ENCODE data around the gene FADS2. TPM values are rescaled to one million over a fixed set of nuclear protein-coding genes. Genes with fewer than 3 reads are reported as not detected.

Gene FADS2
- total RNA-seq, 2 experiments from 2014 or later, result 0.95 to 2.8 TPM

- H3K4me1 ChIP-seq (ENCODE audit: insufficient read depth, low read length, poor library complexity, severe bottlenecking), result no peaks in the 10 kb centered on the region
- H3K4me2 ChIP-seq (ENCODE audit: low read length), result no peak overlapping the region
- H4K20me1 ChIP-seq (ENCODE audit: insufficient read depth, low read length), result no peaks in the 10 kb centered on the region
- no peaks in the 10 kb centered on the region for H3K9me3 ChIP-seq (ENCODE audit: low read length)
- intact Hi-C loops (cut with micrococcal nuclease; ENCODE audit: unreplicated experiment), result no loop called here
- DNase-seq (ENCODE audit: low spot score), result no peak
- no peak overlapping the region for H3K4me3 ChIP-seq (ENCODE audit: low read depth, low read length, poor library complexity, severe bottlenecking)
- TF ChIP-seq EZH2phosphoT487 (IDR thresholded peaks at IDR 0.05; ENCODE audit: borderline replicate concordance, low read depth, low read length) (no peak), CTCF (conservative IDR thresholded peaks at IDR 0.05; ENCODE audit: low read length) (no peak)
- no TSS peak for BruUV-seq (replicated peaks)
- H3K27ac ChIP-seq (ENCODE audit: low read depth, low read length, poor library complexity, severe bottlenecking), result no peak overlapping the region
- H3K9me2 ChIP-seq (ENCODE audit: insufficient read depth, low read length), result no peaks in the 10 kb centered on the region
- no peak overlapping the region for H2AFZ ChIP-seq (ENCODE audit: low read length)
- no peaks in the 10 kb centered on the region for H3K36me3 ChIP-seq (ENCODE audit: insufficient read depth, low read length)
- no peaks in the 10 kb centered on the region for H3K79me2 ChIP-seq (ENCODE audit: insufficient read depth, low read depth, low read length)
- POLR2A ChIA-PET, result interaction anchor here (0.6 kb wide), 1 partner anchor 60 kb away, joined by 3 read pairs; no protein-coding TSS in a partner anchor
- CTCF ChIA-PET (ENCODE audit: unreplicated experiment), result no interaction called here
Measured at GRCh38 chr11:61810671-61811175, 17.4 kb upstream of the FADS2 start.

GRCh38 chr11:61811831-61812230, 16.3 kb upstream of the FADS2 start:
- Histone ChIP-seq H4K20me1 (ENCODE audit: insufficient read depth, low read length) (no peaks in the 10 kb centered on the region), H3K36me3 (ENCODE audit: insufficient read depth, low read length) (no peaks in the 10 kb centered on the region), H3K9me2 (ENCODE audit: insufficient read depth, low read length) (no peaks in the 10 kb centered on the region), H2AFZ (ENCODE audit: low read length) (no peak overlapping the region), H3K4me2 (ENCODE audit: low read length) (no peak overlapping the region), H3K4me1 (ENCODE audit: insufficient read depth, low read length, poor library complexity, severe bottlenecking) (no peaks in the 10 kb centered on the region), H3K27ac (ENCODE audit: low read depth, low read length, poor library complexity, severe bottlenecking) (no peak overlapping the region), H3K4me3 (ENCODE audit: low read depth, low read length, poor library complexity, severe bottlenecking) (no peak overlapping the region), H3K79me2 (ENCODE audit: insufficient read depth, low read depth, low read length) (no peaks in the 10 kb centered on the region), H3K9me3 (ENCODE audit: low read length) (no peaks in the 10 kb centered on the region)
- TF ChIP-seq EZH2phosphoT487 (IDR thresholded peaks at IDR 0.05; ENCODE audit: borderline replicate concordance, low read depth, low read length), result no peak
- no peak for TF ChIP-seq CTCF (conservative IDR thresholded peaks at IDR 0.05; ENCODE audit: low read length)
- BruUV-seq (replicated peaks), result no TSS peak
- ChIA-PET CTCF (ENCODE audit: unreplicated experiment) (no interaction called here), POLR2A (no interaction called here)
- intact Hi-C loops (cut with micrococcal nuclease; ENCODE audit: unreplicated experiment), result no loop called here
- DNase-seq (ENCODE audit: low spot score), result no peak

GRCh38 chr11:61812736-61813411, 15.2 kb upstream of the FADS2 start:
- H3K4me2 ChIP-seq (ENCODE audit: low read length), result no peak overlapping the region
- TF ChIP-seq EZH2phosphoT487 (IDR thresholded peaks at IDR 0.05; ENCODE audit: borderline replicate concordance, low read depth, low read length) (no peak), CTCF (conservative IDR thresholded peaks at IDR 0.05; ENCODE audit: low read length) (no peak)
- POLR2A ChIA-PET, result interaction anchor here (0.6 kb wide), 1 partner anchor 173 kb away, joined by 4 read pairs; no protein-coding TSS in a partner anchor
- no peaks in the 10 kb centered on the region for H3K79me2 ChIP-seq (ENCODE audit: insufficient read depth, low read depth, low read length)
- H3K27ac ChIP-seq (ENCODE audit: low read depth, low read length, poor library complexity, severe bottlenecking), result no peak overlapping the region
- CTCF ChIA-PET (ENCODE audit: unreplicated experiment), result no interaction called here
- H3K9me2 ChIP-seq (ENCODE audit: insufficient read depth, low read length), result no peaks in the 10 kb centered on the region
- no peaks in the 10 kb centered on the region for H3K4me1 ChIP-seq (ENCODE audit: insufficient read depth, low read length, poor library complexity, severe bottlenecking)
- H2AFZ ChIP-seq (ENCODE audit: low read length), result no peak overlapping the region
- DNase-seq (ENCODE audit: low spot score), result no peak
- intact Hi-C loops (cut with micrococcal nuclease; ENCODE audit: unreplicated experiment), result no loop called here
- H3K36me3 ChIP-seq (ENCODE audit: insufficient read depth, low read length), result no peaks in the 10 kb centered on the region
- H4K20me1 ChIP-seq (ENCODE audit: insufficient read depth, low read length), result no peaks in the 10 kb centered on the region
- no peaks in the 10 kb centered on the region for H3K9me3 ChIP-seq (ENCODE audit: low read length)
- BruUV-seq (replicated peaks), result no TSS peak
- no peak overlapping the region for H3K4me3 ChIP-seq (ENCODE audit: low read depth, low read length, poor library complexity, severe bottlenecking)

Data from OCI-LY7 (cell line).